HG02840 (cell line): Measurements from ENCODE around the gene RPL35.

Experiments
- ATAC-seq: cut with Tn5 transposase; IDR thresholded peaks from one replicate; pipeline ENCODE4 v1.9.1; 2021; ENCODE audit warnings: mild to moderate bottlenecking, moderate library complexity, moderate number of reproducible peaks; ENCODE audit not compliant: unreplicated experiment, low FRiP score

The RPL35 gene

GRCh38 chr9:124828489-124829333 lies 33.0 kb downstream of the RPL35 start:
- no peak for ATAC-seq

DNA sequence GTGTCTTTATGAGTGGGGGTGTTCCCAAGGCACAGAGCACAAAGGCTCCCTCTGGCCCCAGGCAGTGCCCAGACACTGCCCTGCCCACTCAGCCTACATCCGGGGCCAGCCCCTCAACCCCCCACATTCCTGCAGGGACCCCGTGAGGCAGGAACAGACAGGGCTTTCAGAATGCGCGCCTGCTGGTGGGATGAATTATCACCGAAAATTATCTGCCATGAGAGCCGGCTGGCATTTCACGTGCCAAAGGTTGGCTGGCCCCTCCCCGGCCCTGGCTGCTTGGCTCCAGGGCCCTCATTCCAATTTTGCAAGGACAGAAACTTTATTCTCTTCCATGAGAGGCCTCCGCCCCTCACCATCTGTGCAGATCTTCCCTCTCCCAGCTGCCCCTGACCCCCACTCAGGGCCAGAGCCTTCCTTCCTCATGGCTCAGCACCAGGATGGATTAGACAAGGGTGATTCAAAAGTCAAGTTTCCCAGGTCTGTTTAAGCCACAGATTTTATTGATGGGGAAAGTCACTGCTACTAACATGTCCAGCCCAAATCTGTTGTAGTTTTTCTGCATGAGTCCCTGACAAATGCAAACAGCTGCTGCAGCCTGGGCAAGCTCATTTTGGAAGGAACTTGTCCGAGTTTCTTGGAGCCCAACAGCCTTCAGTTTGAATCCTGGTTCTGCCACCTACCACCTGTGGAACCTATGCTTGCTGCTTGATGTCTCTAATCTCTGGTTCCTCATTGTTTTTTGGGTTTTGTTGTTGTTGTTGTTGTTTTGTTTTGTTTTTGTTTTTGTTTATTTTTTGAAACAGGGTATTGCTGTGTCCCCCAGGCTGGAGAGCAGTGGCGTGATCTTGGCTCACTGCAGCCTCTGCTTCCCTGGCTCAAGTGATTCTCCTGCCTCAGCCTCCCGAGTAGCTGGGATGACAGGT lies 40.8 kb downstream of the RPL35 start:
- no peak for ATAC-seq

DNA sequence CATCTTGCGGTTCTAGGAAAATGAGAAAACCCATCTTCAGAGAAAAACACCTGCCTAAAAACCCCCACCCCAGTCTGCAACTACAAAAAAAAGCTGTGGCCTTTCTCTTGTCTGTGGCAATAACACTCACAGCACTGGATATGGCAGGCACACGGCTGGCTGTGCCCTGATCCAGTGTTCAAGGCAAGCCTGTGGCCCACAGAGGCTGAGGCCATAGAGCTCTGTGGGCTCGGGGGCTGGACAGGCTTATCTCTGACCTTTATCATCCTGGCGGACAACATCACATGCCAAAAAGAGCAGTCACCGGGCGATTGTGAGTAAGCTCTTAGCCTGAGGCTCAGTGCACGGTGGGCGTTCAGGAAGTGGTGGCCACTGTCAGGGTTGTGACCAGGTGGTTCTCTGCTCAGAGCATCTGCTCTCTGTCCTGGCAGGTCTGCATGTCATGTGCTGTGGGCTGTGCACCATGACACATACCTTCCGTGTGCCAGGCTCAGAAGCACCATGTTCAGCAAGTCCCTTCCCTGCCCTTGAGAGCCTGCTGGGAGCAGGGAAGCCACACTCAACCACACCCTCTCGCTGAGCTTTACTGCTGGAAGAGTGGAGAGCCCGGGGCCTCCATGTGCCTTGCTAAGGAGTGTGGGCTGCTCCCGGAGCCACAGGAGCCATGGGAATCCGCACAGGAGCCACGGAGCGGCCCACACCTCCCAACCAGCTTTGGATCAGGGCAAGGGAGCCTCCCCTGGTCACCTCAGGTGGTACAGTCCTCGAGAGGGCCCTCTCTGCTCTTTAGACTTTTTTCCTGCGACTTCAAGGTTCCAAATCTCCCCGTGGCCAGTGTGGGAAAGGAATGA lies 43.1 kb downstream of the RPL35 start:
- ATAC-seq: no peak

DNA sequence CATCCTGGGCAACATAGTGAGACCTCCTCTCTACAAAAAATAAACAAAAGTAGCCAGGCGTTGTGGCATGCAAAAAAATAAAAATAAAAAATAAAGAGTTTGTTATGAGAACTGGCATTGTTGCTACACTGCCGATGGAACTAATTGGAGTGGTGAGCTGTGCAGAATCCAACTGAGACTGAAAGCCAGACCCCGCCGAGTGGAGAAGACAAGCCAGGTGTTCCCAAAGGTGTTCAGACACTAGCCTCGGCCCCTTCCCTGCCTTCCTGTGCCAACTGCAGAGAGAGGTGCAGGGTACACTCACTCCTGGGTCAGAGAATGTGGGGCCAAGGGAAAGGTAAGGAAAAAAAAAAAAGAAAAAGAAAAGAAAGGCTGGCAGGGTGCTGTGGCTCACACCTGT lies 46.2 kb downstream of the RPL35 start:
- no peak for ATAC-seq

GRCh38 chr9:124814164-124814535 lies 47.6 kb downstream of the RPL35 start:
- no peak for ATAC-seq

- ATAC-seq: no peak
Measured at GRCh38 chr9:124813501-124814163, 48.1 kb downstream of the RPL35 start.

GRCh38 chr9:124813041-124813440 lies 48.7 kb downstream of the RPL35 start:
- ATAC-seq: no peak

GRCh38 chr9:124812441-124812876 lies 49.3 kb downstream of the RPL35 start:
- no peak for ATAC-seq

DNA sequence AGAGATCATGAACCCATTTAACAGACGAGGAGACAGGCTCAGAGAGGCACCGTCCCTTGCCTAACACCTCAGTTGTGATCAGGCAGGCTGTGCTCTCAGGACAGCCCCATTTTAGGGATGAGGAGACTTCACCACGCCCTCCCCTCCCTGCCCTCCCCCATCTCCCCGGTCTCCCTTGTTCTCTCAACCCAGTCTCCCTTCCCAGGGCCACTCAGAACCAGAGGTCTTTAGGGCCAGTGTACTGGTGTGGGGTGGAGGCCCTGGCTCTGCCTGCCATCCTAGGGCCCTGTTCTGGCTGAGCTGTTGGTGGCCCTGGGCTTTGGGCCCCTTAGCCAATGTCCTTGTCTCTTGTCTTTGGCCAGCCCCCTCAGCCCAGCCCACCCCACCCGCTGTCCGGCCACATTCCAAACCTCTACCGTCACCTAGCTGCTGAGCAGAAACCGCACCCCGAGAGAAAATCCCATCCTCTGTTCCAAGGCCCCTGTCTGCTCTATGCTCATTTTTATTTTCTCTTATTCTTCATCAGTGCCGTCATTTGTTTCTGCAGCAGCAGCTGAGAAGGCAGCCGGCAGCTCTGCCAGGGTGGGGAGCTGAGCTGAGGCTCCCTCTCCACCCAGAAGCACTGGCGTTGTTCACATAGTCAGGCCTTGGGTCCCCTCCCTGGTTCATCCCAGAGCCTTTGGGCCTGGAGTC lies 50.9 kb downstream of the RPL35 start:
- ATAC-seq: no peak

- ATAC-seq: no peak
Measured at GRCh38 chr9:124809741-124810500, 51.8 kb downstream of the RPL35 start.

- ATAC-seq: no peak
Measured at GRCh38 chr9:124809211-124809610, 52.5 kb downstream of the RPL35 start.

- ATAC-seq: no peak
Measured at GRCh38 chr9:124808246-124808956, 53.4 kb downstream of the RPL35 start.
